ENCODE results near the gene SLC25A12.

GRCh38 chr2:171919453-171919852, 25.4 kb upstream of the SLC25A12 start:
- TF ChIP-seq CTCF (IDR thresholded peaks at IDR 0.05) (no peak), EP300 (IDR thresholded peaks at IDR 0.05; ENCODE audit: low read depth) (no peak), POLR2AphosphoS5 (IDR thresholded peaks at IDR 0.05) (no peak)
